GM19467 (cell line): ENCODE measurements around the gene METRNL.

ENCODE experiments used
- ATAC-seq: cut with Tn5 transposase; IDR thresholded peaks from one replicate; pipeline ENCODE4 v1.9.1; 2021; ENCODE audit warnings: mild to moderate bottlenecking, moderate library complexity; ENCODE audit not compliant: unreplicated experiment

METRNL gene

DNA sequence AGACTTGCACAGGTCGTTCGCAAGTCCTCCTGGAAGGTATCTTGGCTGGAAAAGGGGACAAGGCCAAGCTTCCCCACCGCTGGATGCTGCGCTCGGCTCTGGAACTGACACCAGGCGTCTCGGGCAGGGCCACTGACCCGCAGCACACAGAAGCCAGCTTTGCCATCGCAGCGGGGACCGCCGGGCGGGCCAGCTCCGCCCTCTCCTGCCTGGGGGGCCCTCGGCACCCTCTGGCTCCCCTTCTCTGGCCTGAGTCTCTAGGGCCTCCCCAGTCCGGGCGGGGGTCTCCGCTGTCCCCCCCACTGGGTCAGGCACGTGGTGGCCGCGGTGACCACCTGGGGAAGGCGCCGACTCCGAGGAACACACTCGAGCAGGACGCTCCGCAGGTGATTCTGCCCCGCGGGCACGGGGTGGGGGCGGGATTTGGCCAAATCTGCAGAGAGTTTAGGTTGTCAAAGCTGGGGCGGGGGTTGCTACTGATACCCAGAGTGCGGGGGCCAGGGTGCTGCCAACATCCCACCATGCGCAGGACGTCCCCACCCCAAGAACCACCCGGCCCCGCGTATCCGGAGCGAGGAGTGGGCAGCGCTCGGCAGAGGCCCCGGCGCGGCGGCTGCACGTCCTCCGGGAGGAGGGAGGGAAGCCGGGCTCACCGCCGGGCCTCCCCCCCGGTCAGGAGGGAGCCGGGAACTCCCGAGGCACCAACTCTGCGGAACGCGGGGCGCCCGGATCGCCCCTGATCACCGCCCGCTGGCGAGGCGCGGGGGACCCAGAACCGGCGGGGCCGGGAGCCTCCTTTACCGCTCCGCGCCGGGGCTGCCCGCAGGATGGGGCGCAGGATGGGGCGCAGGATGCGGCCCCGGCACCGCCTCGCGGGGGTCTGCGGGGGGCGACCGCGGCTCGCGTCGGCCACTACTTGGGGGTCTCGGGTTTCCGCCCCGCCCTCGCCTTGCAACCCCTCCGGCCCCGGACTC, 744 bp upstream of the METRNL start:
- no peak for ATAC-seq

DNA sequence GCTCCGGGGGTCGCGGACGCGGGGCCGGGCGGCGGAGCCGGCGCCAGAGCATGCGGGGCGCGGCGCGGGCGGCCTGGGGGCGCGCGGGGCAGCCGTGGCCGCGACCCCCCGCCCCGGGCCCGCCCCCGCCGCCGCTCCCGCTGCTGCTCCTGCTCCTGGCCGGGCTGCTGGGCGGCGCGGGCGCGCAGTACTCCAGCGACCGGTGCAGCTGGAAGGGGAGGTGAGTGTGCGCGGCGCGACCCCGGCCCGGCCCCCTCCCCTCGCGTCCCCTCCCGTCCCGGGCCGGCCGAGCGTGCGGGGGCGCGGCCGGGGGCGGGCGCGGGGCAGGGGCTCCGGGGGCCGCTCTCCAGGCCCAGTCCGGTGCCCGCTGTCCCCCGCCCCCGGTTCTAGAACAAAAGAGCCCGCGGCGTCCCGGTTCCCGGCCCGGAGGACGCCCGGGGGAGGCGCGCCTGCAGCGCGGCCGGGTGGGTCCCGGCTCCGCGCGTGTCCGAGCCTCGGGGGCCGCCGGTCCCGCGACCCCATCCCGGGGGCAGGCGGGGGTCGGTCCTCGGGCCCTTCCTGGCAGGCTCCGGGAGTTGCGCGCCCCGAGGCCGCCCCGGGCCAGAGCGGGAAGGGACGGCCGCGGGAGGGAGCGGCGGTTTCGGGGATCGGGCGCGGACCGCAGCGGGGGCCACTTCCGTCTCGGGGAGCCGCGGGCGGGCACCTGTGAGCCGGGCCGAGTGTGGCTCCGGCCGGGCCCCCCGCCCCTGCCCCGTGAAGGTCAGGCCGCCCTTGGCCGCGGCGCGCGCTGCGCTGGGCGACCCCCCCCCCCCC, 563 bp downstream of the METRNL start:
- ATAC-seq, result peak; percentile 4

- no peak for ATAC-seq
Observed at GRCh38 chr17:83080579-83080857, 1.1 kb downstream of the METRNL start.

DNA sequence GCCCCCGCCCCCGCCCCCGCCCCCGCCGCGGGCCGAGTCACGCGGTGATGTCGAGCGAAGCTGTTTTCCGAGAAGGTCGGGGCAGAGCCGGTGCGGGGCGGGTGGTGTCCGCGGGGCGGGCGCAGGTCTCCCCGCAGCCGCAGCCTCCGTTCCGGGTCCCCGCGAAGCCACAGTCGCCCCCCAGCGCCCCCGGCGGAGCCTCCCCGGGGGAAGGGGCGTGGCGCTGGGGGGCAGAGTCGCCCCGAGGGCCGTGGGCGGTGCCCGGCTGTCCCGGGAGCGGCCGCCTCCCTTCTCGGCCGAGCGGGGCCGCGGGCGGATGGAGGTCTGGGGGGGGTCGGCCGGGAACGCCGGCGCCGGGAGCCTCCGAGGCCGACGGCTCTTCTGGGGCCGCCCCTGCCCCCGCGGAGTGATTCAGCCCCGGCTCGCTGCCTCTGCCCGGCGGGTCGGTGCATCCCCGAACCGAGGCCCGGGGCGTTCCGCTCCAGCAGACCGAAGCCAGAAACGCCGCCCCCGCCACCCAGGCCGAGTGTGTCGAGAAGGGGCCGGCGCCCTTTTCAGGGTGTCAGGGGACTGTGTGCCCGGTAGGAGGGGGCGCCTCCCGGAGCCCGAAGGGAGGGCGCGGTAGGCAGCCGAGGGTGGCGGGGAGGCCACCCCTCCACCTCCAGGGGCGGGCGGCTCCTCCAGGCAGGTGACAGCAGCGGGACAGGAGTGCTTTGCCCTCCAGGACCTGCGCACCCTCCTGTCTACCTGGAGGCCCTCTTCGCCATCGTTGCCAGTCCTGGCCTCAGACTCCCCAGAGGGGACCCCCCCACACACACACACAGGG, 1.7 kb downstream of the METRNL start:
- no peak for ATAC-seq

DNA sequence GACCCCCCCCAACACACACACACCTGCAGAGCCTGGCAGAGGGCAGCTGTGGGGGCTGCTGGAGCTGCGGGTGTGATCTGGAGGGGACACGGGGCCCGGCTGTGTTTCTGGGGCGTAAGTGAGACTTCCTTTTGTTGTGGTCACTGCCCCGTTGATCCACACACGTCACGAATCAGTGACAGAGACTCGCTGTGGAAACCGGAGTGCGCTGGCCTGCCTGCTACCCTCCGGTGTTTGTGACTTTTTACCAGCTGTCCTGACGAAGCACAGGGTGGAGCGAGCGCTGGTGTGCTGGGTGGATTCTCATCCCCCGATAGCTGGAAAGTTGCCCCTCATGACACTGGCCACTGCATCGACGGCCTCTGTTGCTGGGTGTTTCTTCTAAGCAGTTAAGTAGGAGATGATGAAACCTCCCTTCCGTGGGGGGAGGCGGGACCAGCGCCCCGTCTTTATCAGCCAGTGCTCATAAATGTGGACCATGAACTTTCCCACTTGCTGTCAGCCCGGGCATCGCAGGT, 2.3 kb downstream of the METRNL start:
- no peak for ATAC-seq

GRCh38 chr17:83082424-83082823, 3.0 kb downstream of the METRNL start:
- no peak for ATAC-seq

- ATAC-seq, result no peak
Observed at GRCh38 chr17:83082909-83083367, 3.5 kb downstream of the METRNL start.

GRCh38 chr17:83083368-83084201, 4.2 kb downstream of the METRNL start:
- ATAC-seq, result no peak

- no peak for ATAC-seq
Observed at GRCh38 chr17:83084214-83084613, 4.8 kb downstream of the METRNL start.

DNA sequence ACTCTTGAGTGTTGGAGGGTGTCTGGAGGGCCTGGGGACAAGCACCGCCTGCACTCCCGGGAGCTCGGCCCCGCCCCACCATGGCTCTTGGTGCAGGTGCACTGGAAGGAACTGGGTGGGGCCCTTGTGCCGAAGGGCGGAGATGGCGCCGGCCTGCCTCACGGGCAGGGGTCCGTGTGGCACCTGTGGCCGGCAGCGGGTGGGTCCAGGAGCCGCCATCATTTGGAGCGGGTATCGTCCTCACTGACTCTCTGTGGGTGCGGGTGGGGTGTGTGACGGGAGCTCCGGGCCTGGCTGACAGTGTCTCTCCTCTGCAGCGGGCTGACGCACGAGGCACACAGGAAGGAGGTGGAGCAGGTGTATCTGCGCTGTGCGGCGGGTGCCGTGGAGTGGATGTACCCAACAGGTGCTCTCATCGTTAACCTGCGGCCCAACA, 5.2 kb downstream of the METRNL start:
- ATAC-seq, result no peak

DNA sequence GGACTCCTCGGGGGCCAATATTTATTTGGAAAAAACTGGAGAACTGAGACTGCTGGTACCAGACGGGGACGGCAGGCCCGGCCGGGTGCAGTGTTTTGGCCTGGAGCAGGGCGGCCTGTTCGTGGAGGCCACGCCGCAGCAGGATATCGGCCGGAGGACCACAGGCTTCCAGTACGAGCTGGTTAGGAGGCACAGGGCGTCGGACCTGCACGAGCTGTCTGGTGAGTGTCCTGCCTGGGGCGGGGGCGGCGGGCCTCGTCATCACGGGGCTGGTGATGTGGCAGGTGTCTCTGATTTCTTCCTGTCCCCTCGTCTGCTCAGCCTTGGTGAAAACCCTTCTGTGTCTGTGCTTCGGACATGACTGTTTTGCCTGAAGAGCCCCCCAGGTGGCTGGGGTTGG, 5.7 kb downstream of the METRNL start:
- no peak for ATAC-seq

GRCh38 chr17:83085526-83086198, 6.3 kb downstream of the METRNL start:
- no peak for ATAC-seq

GRCh38 chr17:83086199-83086880, 6.9 kb downstream of the METRNL start:
- ATAC-seq, result no peak

- no peak for ATAC-seq
Observed at GRCh38 chr17:83086907-83087787, 7.7 kb downstream of the METRNL start.

GRCh38 chr17:83087788-83088360, 8.5 kb downstream of the METRNL start:
- no peak for ATAC-seq

GRCh38 chr17:83088451-83088850, 9.0 kb downstream of the METRNL start:
- ATAC-seq, result no peak

DNA sequence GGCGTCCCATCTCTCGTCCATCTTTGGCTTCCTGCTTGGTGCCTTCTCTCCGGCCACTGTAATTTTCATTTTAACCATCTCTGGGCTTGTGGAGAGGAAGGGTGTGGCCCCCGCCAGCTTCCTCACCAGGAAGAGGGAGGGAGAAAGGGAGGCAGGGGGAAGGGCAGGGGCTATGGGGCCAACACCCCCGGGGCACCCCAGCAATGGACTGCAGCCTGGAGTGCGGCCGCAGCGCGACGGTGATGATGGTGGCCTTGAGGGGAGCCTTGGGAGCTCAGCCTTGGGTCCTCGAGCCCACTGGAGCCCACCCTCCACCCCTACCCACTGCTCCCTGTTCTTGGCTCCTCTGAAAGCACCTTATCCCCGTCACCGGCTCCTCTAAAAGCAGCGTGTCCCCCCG, 9.5 kb downstream of the METRNL start:
- no peak for ATAC-seq
